IMR-90 (cell line): Measurements from ENCODE around the gene RPS5. TPM values are rescaled to one million over a fixed set of nuclear protein-coding genes. Genes with fewer than 3 reads are reported as not detected.
A peak's percentile ranks its signal among the peaks of the same experiment; 100 is the strongest.

Experiments used
- ATAC-seq: fragments of 200-7000 bp; cut with Tn5 transposase; 2 replicates; pipeline ENCODE4 v1.9.1; 2020; ENCODE audit warnings: low read depth, mild to moderate bottlenecking, moderate library complexity
- BruUV-seq: library from RNA; stranded (reverse); fragments of 400-500 nt; replicated peaks from 2 replicates; lab custom pipeline; 2021; lab: Mats Ljungman, UMichigan
- CTCF ChIA-PET: fragments of 300-600 bp; formaldehyde crosslinking; extraction: SDS; loops from one replicate; lab custom pipeline; 2021; ENCODE audit warnings: antibody characterized with exemption; lab: Yijun Ruan, JAX
- POLR2A ChIA-PET: fragments of 300-600 bp; sonication (Branson Sonifier 250); formaldehyde crosslinking; loops from one replicate; lab custom pipeline; 2022; ENCODE audit warnings: antibody characterized with exemption; ENCODE audit not compliant: unreplicated experiment; lab: Charles Lee
- DNase-seq: peaks from one replicate; pipeline ENCODE4 v3.0.0; 2013
- H2AFZ ChIP-seq: replicated peaks from 2 replicates; pipeline ENCODE3; 2013; ENCODE audit warnings: low read length, mild to moderate bottlenecking; ENCODE audit not compliant: poor library complexity
- H2AK5ac ChIP-seq: 2 replicates; pipeline ENCODE4 v1.6.1; 2013; ENCODE audit warnings: low read depth, low read length, inconsistent platforms
- H2AK9ac ChIP-seq: replicated peaks from 2 replicates; pipeline ENCODE3; 2013; ENCODE audit warnings: mild to moderate bottlenecking, low read depth, low read length, moderate library complexity; ENCODE audit not compliant: poor library complexity
- H2BK120ac ChIP-seq: 2 replicates; pipeline ENCODE4 v1.6.1; 2013; ENCODE audit warnings: low read depth, low read length, inconsistent platforms
- H2BK15ac ChIP-seq: 3 replicates; pipeline ENCODE4 v1.6.1; 2013; ENCODE audit warnings: low read depth, low read length, inconsistent platforms
- H2BK20ac ChIP-seq: 2 replicates; pipeline ENCODE4 v1.6.1; 2013; ENCODE audit warnings: low read depth, mild to moderate bottlenecking, inconsistent platforms, low read length, moderate library complexity
- H2BK5ac ChIP-seq: 2 replicates; pipeline ENCODE4 v1.6.1; 2013; ENCODE audit warnings: mild to moderate bottlenecking, low read depth, low read length, inconsistent platforms; ENCODE audit not compliant: poor library complexity, severe bottlenecking
- H3K14ac ChIP-seq: replicated peaks from 2 replicates; pipeline ENCODE4 v1.6.1; 2013; ENCODE audit warnings: low read depth, low read length, inconsistent platforms
- H3K18ac ChIP-seq: 2 replicates; pipeline ENCODE4 v1.6.1; 2013; ENCODE audit warnings: low read depth, low read length, control low read depth
- H3K23ac ChIP-seq: 2 replicates; pipeline ENCODE4 v1.6.1; 2013; ENCODE audit warnings: low read depth, low read length, inconsistent platforms
- H3K27ac ChIP-seq: 2 replicates; pipeline ENCODE4 v1.5.1; 2013; ENCODE audit warnings: mild to moderate bottlenecking, control low read depth, low read length; ENCODE audit not compliant: insufficient read depth
- H3K27me3 ChIP-seq: 2 replicates; pipeline ENCODE4 v1.6.1; 2013; ENCODE audit warnings: low read length; ENCODE audit not compliant: control insufficient read depth, insufficient read depth
- H3K36me3 ChIP-seq: 2 replicates; pipeline ENCODE4 v1.6.1; 2013; ENCODE audit warnings: low read length, mixed read lengths; ENCODE audit not compliant: control insufficient read depth, insufficient read depth
- H3K4ac ChIP-seq: 2 replicates; pipeline ENCODE4 v1.6.1; 2013; ENCODE audit warnings: low read depth, low read length, inconsistent platforms
- H3K4me1 ChIP-seq: 2 replicates; pipeline ENCODE4 v1.6.1; 2013; ENCODE audit warnings: low read length, mixed read lengths; ENCODE audit not compliant: control insufficient read depth, insufficient read depth
- H3K4me2 ChIP-seq: 2 replicates; pipeline ENCODE4 v1.6.1; 2013; ENCODE audit warnings: low read depth, mild to moderate bottlenecking, control low read depth, low read length, moderate library complexity
- H3K4me3 ChIP-seq: 2 replicates; pipeline ENCODE4 v1.5.1; 2013; ENCODE audit warnings: low read depth, mild to moderate bottlenecking, control low read depth, low read length, moderate library complexity; ENCODE audit not compliant: insufficient read depth
- H3K56ac ChIP-seq: 2 replicates; pipeline ENCODE4 v1.6.1; 2013; ENCODE audit warnings: low read length, inconsistent platforms; ENCODE audit not compliant: insufficient read depth; ENCODE audit errors: extremely low read depth
- H3K79me1 ChIP-seq, 2 experiments: 2 replicates each; pipeline ENCODE4 v1.6.1; 2013; ENCODE audit warnings: low read length in 2 of 2, inconsistent platforms in 1 of 2, low read depth in 1 of 2
- H3K9ac ChIP-seq: 2 replicates; pipeline ENCODE4 v1.6.1; 2013; ENCODE audit warnings: low read depth, low read length, control low read depth
- H3K9me1 ChIP-seq: 2 replicates; pipeline ENCODE4 v1.6.1; 2013; ENCODE audit warnings: low read length, inconsistent platforms; ENCODE audit not compliant: insufficient read depth
- H3K9me3 ChIP-seq: 2 replicates; pipeline ENCODE4 v1.6.1; 2013; ENCODE audit warnings: low read length; ENCODE audit not compliant: control insufficient read depth, insufficient read depth
- H4K20me1 ChIP-seq: 2 replicates; pipeline ENCODE4 v1.6.1; 2013; ENCODE audit warnings: low read length, inconsistent platforms; ENCODE audit not compliant: insufficient read depth
- H4K5ac ChIP-seq: 2 replicates; pipeline ENCODE4 v1.6.1; 2013; ENCODE audit warnings: mild to moderate bottlenecking, low read depth, low read length, control low read depth
- H4K8ac ChIP-seq, 2 experiments: 2 replicates each; pipeline ENCODE4 v1.6.1; 2013; ENCODE audit warnings: low read depth in 2 of 2, low read length in 2 of 2, control low read depth in 1 of 2, inconsistent platforms in 1 of 2
- H4K91ac ChIP-seq: 2 replicates; pipeline ENCODE4 v1.6.1; 2013; ENCODE audit warnings: low read depth, low read length, inconsistent platforms; ENCODE audit not compliant: insufficient read depth
- BHLHE40 ChIP-seq: fragments of 150-350 bp; IDR thresholded peaks from 2 replicates; pipeline ENCODE4 v1.6.1; 2016; ENCODE audit warnings: mild to moderate bottlenecking, low read depth, low read length
- CHD1 ChIP-seq: IDR thresholded peaks from 2 replicates; pipeline ENCODE4 v1.6.1; 2012; ENCODE audit warnings: low read depth, low read length, improper control_type of control experiment
- FOS ChIP-seq: fragments of 150-350 bp; IDR thresholded peaks from 2 replicates; pipeline ENCODE4 v1.6.1; 2016; ENCODE audit warnings: low read depth, low read length
- MAFK ChIP-seq: IDR thresholded peaks from 2 replicates; pipeline ENCODE4 v1.6.1; 2012; ENCODE audit warnings: low read depth, low read length, improper control_type of control experiment
- MXI1 ChIP-seq: IDR thresholded peaks from 2 replicates; pipeline ENCODE4 v1.6.1; 2012; ENCODE audit warnings: low read depth, mild to moderate bottlenecking, low read length, moderate library complexity, borderline replicate concordance
- POLR2A ChIP-seq: IDR thresholded peaks from 2 replicates; pipeline ENCODE4 v1.6.1; 2012; ENCODE audit warnings: mild to moderate bottlenecking, low read depth, low read length
- RCOR1 ChIP-seq: IDR thresholded peaks from 2 replicates; pipeline ENCODE4 v1.6.1; 2012; ENCODE audit warnings: mild to moderate bottlenecking, low read length, improper control_type of control experiment; ENCODE audit not compliant: insufficient replicate concordance
- RFX5 ChIP-seq: IDR thresholded peaks from 2 replicates; pipeline ENCODE4 v1.8.0; 2012; ENCODE audit warnings: low read depth, mild to moderate bottlenecking, low read length, moderate library complexity
- SMC3 ChIP-seq: fragments of 150-350 bp; IDR thresholded peaks from 2 replicates; pipeline ENCODE4 v1.6.1; 2016; ENCODE audit warnings: low read depth, mild to moderate bottlenecking, antibody characterized with exemption, low read length, moderate library complexity
- WGBS, 2 experiments: methylation state at CpG; one replicate each; pipeline versions ENCODE4 v1.1.5 to v1.1.7; 2013; ENCODE audit warnings: missing lambda C conversion rate in 2 of 2; ENCODE audit not compliant: insufficient read length in 1 of 2; ENCODE audit errors: extremely low coverage in 2 of 2; 5-methylcytosine and 5-hydroxymethylcytosine counted together
- dilution Hi-C: fragments of 300-500 bp; cut with HindIII; formaldehyde crosslinking; loops from one replicate; pipeline ENCODE4 v1.14.3; 2018; ENCODE audit warnings: low sequenced_read_pairs; ENCODE audit not compliant: unreplicated experiment
- in situ Hi-C: fragments of 300-500 bp; cut with MboI; formaldehyde crosslinking; loops from 3 replicates; pipeline ENCODE4 v1.14.3; 2019; ENCODE audit warnings: low sequenced_read_pairs, inconsistent platforms, mixed read lengths
- intact Hi-C: fragments of 100-400 bp; cut with micrococcal nuclease; formaldehyde crosslinking; loops from 2 replicates; pipeline ENCODE4 v1.10.0; 2022
- polyA plus RNA-seq, 3 experiments: library from polyadenylated mRNA; depleted of rRNA; stranded (reverse); fragments of >200 nt; gene quantifications; 2 replicates each; pipeline ENCODE4 v1.2.3, GENCODE V29; 2012; ENCODE audit warnings: low replicate concordance in 1 of 3
- total RNA-seq: library from RNA; depleted of rRNA; stranded (reverse); fragments of >200 nt; gene quantifications from 2 replicates; pipeline ENCODE4 v1.2.3, GENCODE V29; 2012
- TF ChIP-seq, protein P1 (sequence below): fragments of 150-350 bp; IDR thresholded peaks from 2 replicates; pipeline ENCODE4 v1.6.1; 2016; ENCODE audit warnings: low read depth, mild to moderate bottlenecking, low read length, moderate library complexity, borderline replicate concordance
- TF ChIP-seq, protein P2 (sequence below): conservative IDR thresholded peaks from 2 replicates; pipeline ENCODE4 v1.5.1; 2012; ENCODE audit warnings: mild to moderate bottlenecking, low read depth, low read length, improper control_type of control experiment

Gene RPS5
- total and polyA plus RNA-seq, 2 of the 4 experiments (the other 2 are of a cell fraction), result 3,265 to 5,858 TPM

GRCh38 chr19:58382997-58383603 is 4.0 kb upstream of the RPS5 start:
- TF ChIP-seq POLR2A (no peak), CHD1 (no peak), FOS (no peak), RCOR1 (no peak), MXI1 (no peak), RFX5 (no peak), SMC3 (no peak), BHLHE40 (no peak), MAFK (no peak)
- TF ChIP-seq, protein P1, sequence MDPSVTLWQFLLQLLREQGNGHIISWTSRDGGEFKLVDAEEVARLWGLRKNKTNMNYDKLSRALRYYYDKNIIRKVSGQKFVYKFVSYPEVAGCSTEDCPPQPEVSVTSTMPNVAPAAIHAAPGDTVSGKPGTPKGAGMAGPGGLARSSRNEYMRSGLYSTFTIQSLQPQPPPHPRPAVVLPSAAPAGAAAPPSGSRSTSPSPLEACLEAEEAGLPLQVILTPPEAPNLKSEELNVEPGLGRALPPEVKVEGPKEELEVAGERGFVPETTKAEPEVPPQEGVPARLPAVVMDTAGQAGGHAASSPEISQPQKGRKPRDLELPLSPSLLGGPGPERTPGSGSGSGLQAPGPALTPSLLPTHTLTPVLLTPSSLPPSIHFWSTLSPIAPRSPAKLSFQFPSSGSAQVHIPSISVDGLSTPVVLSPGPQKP, result no peak
- TF ChIP-seq, protein P2, sequence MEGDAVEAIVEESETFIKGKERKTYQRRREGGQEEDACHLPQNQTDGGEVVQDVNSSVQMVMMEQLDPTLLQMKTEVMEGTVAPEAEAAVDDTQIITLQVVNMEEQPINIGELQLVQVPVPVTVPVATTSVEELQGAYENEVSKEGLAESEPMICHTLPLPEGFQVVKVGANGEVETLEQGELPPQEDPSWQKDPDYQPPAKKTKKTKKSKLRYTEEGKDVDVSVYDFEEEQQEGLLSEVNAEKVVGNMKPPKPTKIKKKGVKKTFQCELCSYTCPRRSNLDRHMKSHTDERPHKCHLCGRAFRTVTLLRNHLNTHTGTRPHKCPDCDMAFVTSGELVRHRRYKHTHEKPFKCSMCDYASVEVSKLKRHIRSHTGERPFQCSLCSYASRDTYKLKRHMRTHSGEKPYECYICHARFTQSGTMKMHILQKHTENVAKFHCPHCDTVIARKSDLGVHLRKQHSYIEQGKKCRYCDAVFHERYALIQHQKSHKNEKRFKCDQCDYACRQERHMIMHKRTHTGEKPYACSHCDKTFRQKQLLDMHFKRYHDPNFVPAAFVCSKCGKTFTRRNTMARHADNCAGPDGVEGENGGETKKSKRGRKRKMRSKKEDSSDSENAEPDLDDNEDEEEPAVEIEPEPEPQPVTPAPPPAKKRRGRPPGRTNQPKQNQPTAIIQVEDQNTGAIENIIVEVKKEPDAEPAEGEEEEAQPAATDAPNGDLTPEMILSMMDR, result no peak
- no TSS peak for BruUV-seq
- 100% methylated on average over 4 of the region's 6 CpGs; no CpG with 5 or more reads in 1 of the 2 experiments for WGBS, 2 experiments
- Histone ChIP-seq H3K4me2 (no peak overlapping the region), H3K4me1 (peaks cover 18% of the 10 kb centered on the region), H2BK15ac (no peak overlapping the region), H3K9me1 (peaks cover 31% of the 10 kb centered on the region), H3K18ac (no peak overlapping the region), H3K4me3 (no peak overlapping the region), H3K27me3 (no peaks in the 10 kb centered on the region), H3K36me3 (peaks cover 1% of the 10 kb centered on the region; the same call in 1 of the 2 replicates), H3K27ac (no peak overlapping the region), H3K14ac (no peak overlapping the region), H2BK20ac (no peak overlapping the region), H4K91ac (no peak overlapping the region), H3K23ac (no peak overlapping the region), H2BK120ac (no peak overlapping the region), H3K9ac (no peak overlapping the region), H4K20me1 (peaks cover 7% of the 10 kb centered on the region), H4K8ac (no peak overlapping the region), H2AFZ (no peak overlapping the region), H2BK5ac (no peak overlapping the region), H2AK5ac (no peak overlapping the region), H3K79me1 (peaks cover 22 to 53% of the 10 kb centered on the region in 2 experiments; a peak in 3 of 4 replicates), H3K4ac (no peak overlapping the region), H2AK9ac (peak overlapping the region; percentile 68), H3K56ac (no peak overlapping the region), H3K9me3 (no peaks in the 10 kb centered on the region), H4K5ac (no peak overlapping the region)
- ATAC-seq, result no peak
- in situ Hi-C loops, result no loop called here
- intact Hi-C loops, result no loop called here
- ChIA-PET POLR2A (no interaction called here), CTCF (no interaction called here)
- no peak for DNase-seq
- dilution Hi-C loops, result no loop called here
